ENCODE data around the gene DZIP1L.
A peak's percentile ranks its signal among the peaks of the same experiment; 100 is the strongest.
"Not testable (repeated sequence)": the region's sequence is repeated elsewhere in the genome, so short reads cannot be mapped to it uniquely, and the experiment has no call there.

DZIP1L gene, protein sequence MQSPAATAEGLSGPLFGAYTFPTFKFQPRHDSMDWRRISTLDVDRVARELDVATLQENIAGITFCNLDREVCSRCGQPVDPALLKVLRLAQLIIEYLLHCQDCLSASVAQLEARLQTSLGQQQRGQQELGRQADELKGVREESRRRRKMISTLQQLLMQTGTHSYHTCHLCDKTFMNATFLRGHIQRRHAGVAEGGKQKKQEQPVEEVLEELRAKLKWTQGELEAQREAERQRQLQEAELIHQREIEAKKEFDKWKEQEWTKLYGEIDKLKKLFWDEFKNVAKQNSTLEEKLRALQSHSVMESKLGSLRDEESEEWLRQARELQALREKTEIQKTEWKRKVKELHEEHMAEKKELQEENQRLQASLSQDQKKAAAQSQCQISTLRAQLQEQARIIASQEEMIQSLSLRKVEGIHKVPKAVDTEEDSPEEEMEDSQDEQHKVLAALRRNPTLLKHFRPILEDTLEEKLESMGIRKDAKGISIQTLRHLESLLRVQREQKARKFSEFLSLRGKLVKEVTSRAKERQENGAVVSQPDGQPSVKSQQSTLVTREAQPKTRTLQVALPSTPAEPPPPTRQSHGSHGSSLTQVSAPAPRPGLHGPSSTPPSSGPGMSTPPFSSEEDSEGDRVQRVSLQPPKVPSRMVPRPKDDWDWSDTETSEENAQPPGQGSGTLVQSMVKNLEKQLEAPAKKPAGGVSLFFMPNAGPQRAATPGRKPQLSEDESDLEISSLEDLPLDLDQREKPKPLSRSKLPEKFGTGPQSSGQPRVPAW

DNA sequence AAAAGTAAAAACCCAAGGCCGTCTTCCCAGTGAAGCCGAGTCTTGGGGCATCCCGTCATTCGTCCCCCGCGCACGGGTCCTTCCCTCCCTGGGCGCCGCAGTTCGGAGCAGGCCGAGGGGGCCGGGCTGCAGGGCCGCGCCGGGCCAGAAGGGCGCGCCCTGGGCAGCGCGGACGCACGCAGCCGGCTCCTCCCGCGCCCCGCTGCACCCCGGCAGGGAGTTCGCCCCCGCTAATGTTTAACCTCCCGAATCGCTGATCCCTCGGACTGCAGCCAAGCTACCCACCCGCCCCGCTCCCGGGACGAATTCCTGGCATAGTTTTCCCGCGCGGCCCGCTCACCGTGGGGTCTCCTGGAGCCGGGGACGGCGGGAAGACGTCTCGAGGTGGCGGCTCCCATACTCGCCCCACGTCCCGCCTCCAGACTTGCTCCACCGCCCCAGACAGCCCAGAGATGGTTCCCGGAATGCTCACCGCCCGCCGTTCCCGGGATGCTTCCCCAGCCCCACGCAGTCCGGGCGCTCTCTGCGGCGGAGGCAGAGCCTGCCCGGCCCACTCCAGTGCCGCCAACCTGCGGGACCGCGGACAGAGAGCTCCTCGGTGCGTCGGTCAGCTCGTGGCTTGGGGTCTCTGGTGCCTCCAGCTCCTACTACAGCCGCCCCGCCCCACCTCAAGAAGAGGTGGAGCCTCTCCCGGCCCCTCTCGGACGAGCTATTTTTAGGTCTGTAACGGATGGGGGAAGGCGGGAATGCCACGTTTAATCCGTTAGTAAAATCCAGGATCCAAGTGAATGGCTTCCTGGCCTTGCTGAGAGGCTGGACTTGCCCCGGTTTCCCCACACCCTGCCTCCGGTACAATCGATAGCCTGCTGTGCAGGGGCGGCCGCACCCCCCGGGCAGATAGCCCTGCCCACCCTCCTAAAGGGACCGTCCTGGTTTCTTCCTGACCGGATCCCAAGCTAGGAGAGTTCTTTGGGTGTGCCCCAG is at the start of gene DZIP1L:
Gene DZIP1L (minus strand): TSS at position 621 of the 984 bp plus-strand sequence. CDS start 11,637 bp downstream, outside the sequence.
- peak in 1 of 2 donors; percentile 5 for DNase-seq

- DNase-seq: no peak
Measured at GRCh38 chr3:138165061-138165460, 49.7 kb upstream of the DZIP1L start.

DNA sequence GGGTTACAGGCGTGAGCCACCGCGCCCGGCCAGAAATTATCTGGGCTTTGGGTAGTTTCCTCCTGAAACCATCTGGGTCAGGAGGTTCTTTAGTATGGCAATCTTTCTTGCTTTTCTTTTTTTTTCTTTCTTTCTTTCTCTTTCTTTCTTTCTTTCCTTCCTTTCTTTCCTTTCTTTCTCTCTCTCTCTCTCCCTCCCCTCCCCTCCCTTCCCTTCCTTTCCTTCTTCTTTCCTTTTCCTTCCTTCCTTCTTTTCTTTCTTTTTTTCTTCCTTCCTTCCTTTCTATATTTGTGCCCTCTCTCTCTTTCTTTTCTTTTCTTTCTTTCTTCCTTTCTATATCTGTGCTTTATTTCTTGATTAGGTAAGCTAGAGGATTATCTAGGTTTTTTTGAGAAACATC is 42.3 kb upstream of the DZIP1L start:
- DNase-seq: no peak

- no peak for DNase-seq
Measured at GRCh38 chr3:138154534-138154933, 39.1 kb upstream of the DZIP1L start.

DNA sequence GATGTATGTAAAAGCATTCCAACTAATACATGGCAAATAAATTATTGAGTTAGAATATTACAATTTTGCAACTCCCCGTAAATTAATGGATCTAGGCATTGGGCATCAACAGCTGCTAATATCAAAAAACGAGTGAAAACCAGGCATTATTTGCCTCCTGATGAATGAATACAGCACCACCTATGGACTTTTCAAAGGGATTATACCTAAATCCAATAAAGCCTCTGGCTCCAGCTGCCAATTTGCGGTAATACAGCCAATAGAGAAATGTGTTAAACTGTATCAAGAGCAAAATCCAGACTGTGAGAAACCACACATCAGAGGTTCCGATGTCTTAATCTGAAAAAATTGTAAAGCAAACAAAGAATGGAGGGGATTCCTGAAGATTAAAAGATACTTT is 33.1 kb upstream of the DZIP1L start:
- DNase-seq: no peak

- DNase-seq: not testable (repeated sequence)
Measured at GRCh38 chr3:138142181-138142580, 26.8 kb upstream of the DZIP1L start.

DNA sequence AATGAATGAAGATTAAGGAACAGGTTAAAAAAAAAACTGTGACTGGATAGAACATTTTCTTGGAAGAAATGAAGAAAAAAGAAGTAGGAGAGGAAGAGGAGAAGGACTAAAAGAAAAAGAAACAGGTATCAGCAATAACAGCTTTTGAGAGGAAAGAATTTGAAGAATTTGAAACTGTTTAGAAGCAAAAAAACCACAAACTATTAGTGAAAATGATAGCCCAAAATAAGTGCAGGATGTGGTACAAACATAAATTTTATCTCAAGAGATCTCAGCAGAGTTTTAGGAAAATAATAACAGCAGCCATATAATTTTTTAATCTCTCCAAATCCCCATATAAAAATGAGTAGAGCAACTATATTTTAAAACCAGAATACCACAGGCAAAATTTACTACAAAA is 25.5 kb upstream of the DZIP1L start:
- no peak for DNase-seq

GRCh38 chr3:138139691-138140090 is 24.3 kb upstream of the DZIP1L start:
- no peak for DNase-seq

DNA sequence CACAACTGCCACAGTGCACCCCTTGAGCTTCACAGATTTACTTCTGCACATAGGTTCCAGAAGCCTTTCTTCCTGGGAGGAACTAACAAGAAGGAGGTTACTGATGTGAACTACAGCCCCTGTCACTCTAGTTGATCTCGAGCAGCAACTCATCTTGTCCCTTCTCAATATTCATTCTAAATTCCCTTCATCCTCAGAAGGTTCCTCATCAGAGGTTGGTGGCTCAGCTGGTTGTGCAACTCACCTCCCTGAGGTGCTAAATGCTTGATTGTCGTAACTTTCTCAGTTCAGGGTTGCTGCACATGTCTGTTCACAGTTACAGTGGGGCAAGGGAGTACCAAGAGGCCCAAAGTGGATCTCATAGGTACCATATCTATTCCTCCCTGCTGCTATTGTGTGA is 22.5 kb upstream of the DZIP1L start:
- no peak for DNase-seq

- no peak for DNase-seq
Measured at GRCh38 chr3:138136201-138136600, 20.8 kb upstream of the DZIP1L start.

- no peak for DNase-seq
Measured at GRCh38 chr3:138135833-138136194, 20.4 kb upstream of the DZIP1L start.

- no peak for DNase-seq
Measured at GRCh38 chr3:138135146-138135832, 19.9 kb upstream of the DZIP1L start.

DNA sequence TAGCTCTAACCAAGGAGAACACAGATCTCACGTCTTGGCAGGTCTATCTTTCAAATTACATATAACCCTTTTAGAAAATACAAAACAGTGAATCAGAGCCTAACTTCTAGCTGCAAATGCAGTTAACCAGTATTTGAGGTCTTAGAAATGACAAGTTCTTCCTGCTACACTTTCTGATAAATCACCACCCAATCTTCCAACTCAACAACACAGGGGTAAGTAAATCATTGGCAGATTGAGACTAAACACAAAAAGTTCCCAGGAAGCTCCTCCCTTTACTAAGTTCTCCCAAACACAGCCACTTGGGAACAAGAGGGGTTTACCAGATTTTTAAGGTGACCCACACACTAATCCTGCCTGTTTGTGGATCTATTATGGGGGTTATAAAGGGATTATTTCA is 16.8 kb upstream of the DZIP1L start, which contains the start of gene A4GNT:
Gene A4GNT (minus strand): TSS at position 152 of the 400 bp plus-strand sequence. CDS start 1,134 bp downstream, outside the sequence.
- DNase-seq: no peak

GRCh38 chr3:138127636-138128365 is 12.4 kb upstream of the DZIP1L start:
- DNase-seq: no peak

- DNase-seq: no peak
Measured at GRCh38 chr3:138125548-138126221, 10.3 kb upstream of the DZIP1L start.

DNA sequence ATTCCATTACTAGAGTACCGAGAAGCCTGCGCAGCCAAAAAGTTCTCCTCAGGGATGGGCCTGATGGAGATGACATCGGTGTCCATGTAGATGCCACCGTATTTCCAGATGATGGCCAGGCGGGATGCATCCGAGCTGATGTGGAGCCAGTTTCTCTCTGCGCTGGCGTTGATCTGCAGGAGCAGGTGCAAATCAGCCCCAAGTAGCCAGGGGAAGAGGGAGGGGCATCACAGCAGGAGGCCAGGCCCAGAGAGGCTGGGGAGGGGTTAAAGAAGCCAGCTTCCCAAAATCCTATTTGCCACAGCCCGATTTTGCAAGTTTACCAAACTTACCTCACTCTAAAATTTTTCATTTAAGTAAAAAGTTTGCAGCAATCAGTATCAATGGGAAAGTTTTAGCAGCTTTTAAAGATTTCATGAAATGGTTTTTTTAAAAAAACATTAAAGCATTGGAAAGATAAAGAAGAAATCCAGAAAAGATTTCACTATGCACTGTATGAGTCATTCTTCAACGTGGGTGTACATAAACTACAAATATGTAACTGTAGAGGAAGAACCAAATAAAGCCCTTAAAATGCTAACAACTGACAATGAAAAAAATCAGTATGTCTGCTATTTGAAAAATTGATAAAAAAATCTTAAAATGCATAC is 9.4 kb upstream of the DZIP1L start:
- no peak for DNase-seq

- DNase-seq: no peak
Measured at GRCh38 chr3:138124188-138124587, 8.8 kb upstream of the DZIP1L start.

GRCh38 chr3:138119423-138119766 is 4.0 kb upstream of the DZIP1L start:
- no peak for DNase-seq

- peak; percentile 26 to 46 for DNase-seq
Measured at GRCh38 chr3:138118612-138119422, 3.4 kb upstream of the DZIP1L start.
